Spleen (tissue), 11 donors: Measurements from ENCODE around the gene SCP2. TPM values are rescaled to one million over a fixed set of nuclear protein-coding genes. Genes with fewer than 3 reads are reported as not detected.

Experiments
- DNase-seq: peaks from one replicate; pipeline ENCODE4 v3.0.0-alpha.2; 2020
- H3K27ac ChIP-seq, 8 donors: fragments of 200-600 bp; sonication (generic) in 7 of 8; 1 replicate in 4 of 8; 2 replicates in 4 of 8; pipeline versions ENCODE4 v1.5.0 to v1.8.0; 2016 to 2021; ENCODE audit warnings: inconsistent platforms in 4 of 8, mild to moderate bottlenecking in 4 of 8, moderate library complexity in 1 of 8
- H3K27me3 ChIP-seq, 7 donors: fragments of 200-600 bp; sonication (generic) in 6 of 7; replicated peaks in 1 of 7; 1 replicate in 4 of 7; 2 replicates in 3 of 7; pipeline versions ENCODE4 v1.5.0 to v1.8.0; 2016 to 2021; ENCODE audit warnings: inconsistent platforms in 3 of 7, mild to moderate bottlenecking in 1 of 7
- H3K36me3 ChIP-seq, 6 donors: fragments of 200-600 bp; sonication (generic) in 5 of 6; 1 replicate in 4 of 6; 2 replicates in 2 of 6; pipeline versions ENCODE4 v1.5.0 to v1.8.0; 2016 to 2021; ENCODE audit warnings: inconsistent platforms in 2 of 6
- H3K4me1 ChIP-seq, 6 donors: fragments of 200-600 bp; sonication (generic) in 5 of 6; 1 replicate in 3 of 6; 2 replicates in 3 of 6; pipeline versions ENCODE4 v1.5.0 to v1.8.0; 2016 to 2021; ENCODE audit warnings: inconsistent platforms in 3 of 6
- H3K4me3 ChIP-seq, 8 donors: fragments of 200-600 bp; sonication (generic) in 7 of 8; 1 replicate in 4 of 8; 2 replicates in 4 of 8; pipeline versions ENCODE4 v1.5.0 to v1.8.0; 2016 to 2021; ENCODE audit warnings: inconsistent platforms in 4 of 8, mild to moderate bottlenecking in 4 of 8, moderate library complexity in 2 of 8
- H3K9me3 ChIP-seq, 8 donors: fragments of 200-600 bp; sonication (generic) in 7 of 8; 1 replicate in 4 of 8; 2 replicates in 4 of 8; pipeline versions ENCODE4 v1.5.0 to v1.8.0; 2016 to 2021; ENCODE audit warnings: inconsistent platforms in 4 of 8
- CTCF ChIP-seq, 11 experiments: fragments of 200-600 bp in 7 of 11; fragments of 450-650 bp in 4 of 11; sonication (generic) in 4 of 11; IDR thresholded peaks in 8 of 11; conservative IDR thresholded peaks in 3 of 11; 1 replicate in 7 of 11; 2 replicates in 4 of 11; pipeline versions ENCODE4 v1.4.0 to v1.8.0; 2016 to 2021; ENCODE audit warnings: antibody characterized with exemption in 11 of 11, inconsistent platforms in 4 of 11, mild to moderate bottlenecking in 1 of 11
- POLR2A ChIP-seq, 3 donors: fragments of 450-650 bp; IDR thresholded peaks; one replicate each; pipeline ENCODE4 v1.5.1; 2017; ENCODE audit warnings: antibody characterized with exemption in 3 of 3, mild to moderate bottlenecking in 1 of 3
- POLR2AphosphoS5 ChIP-seq, 3 donors: sonication (generic); formaldehyde crosslinking; IDR thresholded peaks; one replicate each; pipeline ENCODE4 v1.5.1; 2017; ENCODE audit warnings: antibody characterized with exemption in 3 of 3
- WGBS, 5 donors: extraction: QIAGEN DNeasy Blood & Tissue Kit in 3 of 5; methylation state at CpG; one replicate each; pipeline versions ENCODE4 v1.1.5 to v1.1.7; 2013 to 2018; 5-methylcytosine and 5-hydroxymethylcytosine counted together
- intact Hi-C: fragments of 100-400 bp; cut with DNase I; formaldehyde crosslinking; loops from one replicate; pipeline ENCODE4 v1.15.0; 2023; ENCODE audit warnings: low total_unique reads
- polyA plus RNA-seq, 3 donors: library from polyadenylated mRNA; stranded (reverse); fragments of 200-250 nt; gene quantifications; one replicate each; pipeline ENCODE4 v1.2.1, GENCODE V29; 2013
- total RNA-seq, 7 donors: library from RNA; depleted of rRNA in 3 of 7; stranded (reverse); fragments of >200 nt in 3 of 7; fragmentation: NEBNext Ultra II Directional in 4 of 7; extraction: Animal tissue kit (Norgen Biotek cat#: 25700) in 4 of 7; gene quantifications; one replicate each; pipeline versions ENCODE4 v1.1.0 to v1.2.1, GENCODE V29; 2016 to 2021
- donor health status: healthy with polysubstance abuse.
- donor health status: DM: no; HTN: no; CAD: no; lungs with moderate emphysema.
- donor health status: DM: no; HTN: no; CAD: no.
- donor health status: Bipolar disorder and iron deficiency.
- donor health status: healthy.
- donor health status: DM: no; HTN: no; CAD: no.
- donor health status: DM: yes; HTN: yes; CAD: no.

SCP2 gene
- total and polyA plus RNA-seq, 10 donors: 69.4 to 105 (median 83.6) TPM

DNA sequence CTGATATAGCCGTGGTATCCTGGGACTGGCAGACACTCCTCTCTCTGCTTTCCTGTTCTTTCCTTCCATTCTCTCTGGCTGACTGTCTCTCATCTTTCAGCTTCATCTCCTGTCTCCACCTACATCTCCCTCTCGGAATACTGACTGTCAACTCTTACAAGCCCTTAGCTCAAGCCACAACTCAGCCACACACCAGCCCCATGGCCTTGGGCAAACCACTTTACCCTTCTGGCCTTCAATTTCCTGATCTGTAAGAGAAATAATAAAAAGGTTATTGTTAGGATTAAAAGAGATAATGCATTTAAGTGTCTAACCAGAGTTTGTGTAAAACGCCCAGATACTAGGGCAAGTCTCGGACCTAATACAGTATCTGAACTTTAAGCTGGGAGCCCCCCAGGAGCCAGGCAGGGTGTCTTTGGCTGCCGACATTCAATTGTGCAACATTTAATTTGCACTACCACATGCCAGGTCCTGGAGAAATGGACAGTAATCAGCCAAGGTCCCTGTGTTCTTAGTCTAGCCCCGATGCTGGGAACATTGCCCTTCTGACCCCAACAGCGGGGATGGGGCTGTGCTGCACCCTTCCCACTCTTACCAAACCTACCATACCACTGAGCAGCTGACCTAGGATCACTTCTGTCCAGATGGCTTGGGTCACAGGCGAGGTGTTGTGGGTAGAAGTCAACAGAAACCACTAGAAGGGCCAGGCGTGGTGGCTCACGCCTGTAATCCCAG lies 10.7 kb upstream of the SCP2 start:
- intact Hi-C loops: loop anchor here (5.0 kb wide), 1 partner anchor 209 kb away; no protein-coding TSS in a partner anchor
- peaks cover 0 to 34% (median 13%) of the 10 kb centered on the region in 6 donors for H3K4me1 ChIP-seq
- peak in 1 of 3 donors; percentile 5 for TF ChIP-seq POLR2AphosphoS5 (IDR thresholded peaks at IDR 0.05)
- no peak for TF ChIP-seq POLR2A (IDR thresholded peaks at IDR 0.05)
- H3K27me3 ChIP-seq: peaks cover 0 to 14% (median 6%) of the 10 kb centered on the region in 7 donors
- H3K36me3 ChIP-seq: peaks cover 0 to 19% (median 0%) of the 10 kb centered on the region in 6 donors
- DNase-seq: no peak
- no peak overlapping the region for H3K4me3 ChIP-seq
- WGBS, 5 donors: 79 to 88% (median 81%) methylated on average over 10 of the region's 10 CpGs
- H3K9me3 ChIP-seq: no peaks in the 10 kb centered on the region
- peak overlapping the region in 5 of 8 donors; percentile 18 to 63 (median 36) for H3K27ac ChIP-seq

- TF ChIP-seq POLR2AphosphoS5 (IDR thresholded peaks at IDR 0.05): peak in 1 of 3 donors; percentile 51
- TF ChIP-seq CTCF (IDR thresholded peaks at IDR 0.05 in 8 of 11, conservative IDR thresholded peaks at IDR 0.05 in 3 of 11): no peak
- no peak for TF ChIP-seq POLR2A (IDR thresholded peaks at IDR 0.05)
- Histone ChIP-seq H3K36me3 (peaks cover 0 to 14% (median 0%) of the 10 kb centered on the region in 6 donors), H3K27me3 (peaks cover 0 to 22% (median 8%) of the 10 kb centered on the region in 7 donors), H3K9me3 (no peaks in the 10 kb centered on the region), H3K4me1 (peaks cover 0 to 41% (median 20%) of the 10 kb centered on the region in 6 donors), H3K4me3 (no peak overlapping the region), H3K27ac (peak overlapping the region in 4 of 8 donors; percentile 31 to 63 (median 45))
- WGBS, 5 donors: 74 to 85% (median 84%) methylated on average over 7 of the region's 7 CpGs
- intact Hi-C loops: loop anchor here (5.0 kb wide), 1 partner anchor 210 kb away; no protein-coding TSS in a partner anchor
- DNase-seq: no peak
Observed at GRCh38 chr1:52917156-52917555, 9.9 kb upstream of the SCP2 start.

GRCh38 chr1:52917581-52917980 lies 9.5 kb upstream of the SCP2 start:
- H3K27ac ChIP-seq: peak overlapping the region in 3 of 8 donors; percentile 31 to 63 (median 54)
- intact Hi-C loops: loop anchor here (5.0 kb wide), 1 partner anchor 210 kb away; no protein-coding TSS in a partner anchor
- WGBS, 5 donors: 84 to 95% (median 91%) methylated on average over 1 of the region's 1 CpG

GRCh38 chr1:52918201-52918600 lies 8.9 kb upstream of the SCP2 start:
- H3K4me1 ChIP-seq: peaks cover 0 to 46% (median 22%) of the 10 kb centered on the region in 6 donors
- 83 to 92% (median 89%) methylated on average over 6 of the region's 6 CpGs for WGBS, 5 donors
- peaks cover 0 to 7% (median 0%) of the 10 kb centered on the region in 6 donors for H3K36me3 ChIP-seq
- no peak for TF ChIP-seq CTCF (IDR thresholded peaks at IDR 0.05 in 8 of 11, conservative IDR thresholded peaks at IDR 0.05 in 3 of 11)
- TF ChIP-seq POLR2AphosphoS5 (IDR thresholded peaks at IDR 0.05): no peak
- TF ChIP-seq POLR2A (IDR thresholded peaks at IDR 0.05): no peak
- intact Hi-C loops: loop anchor here (5.0 kb wide), 1 partner anchor 211 kb away; no protein-coding TSS in a partner anchor
- H3K9me3 ChIP-seq: no peaks in the 10 kb centered on the region
- H3K27ac ChIP-seq: peak overlapping the region in 2 of 8 donors; percentile 54 to 63
- DNase-seq: no peak
- no peak overlapping the region for H3K4me3 ChIP-seq
- H3K27me3 ChIP-seq: peaks cover 0 to 32% (median 8%) of the 10 kb centered on the region in 7 donors

More at GRCh38 chr1:52917581-52917980, 9.5 kb upstream of the SCP2 start:
- Histone ChIP-seq H3K36me3 (peaks cover 0 to 14% (median 0%) of the 10 kb centered on the region in 6 donors), H3K4me3 (no peak overlapping the region), H3K27me3 (peaks cover 0 to 26% (median 8%) of the 10 kb centered on the region in 7 donors), H3K4me1 (peaks cover 0 to 46% (median 22%) of the 10 kb centered on the region in 6 donors), H3K9me3 (no peaks in the 10 kb centered on the region)
- no peak for TF ChIP-seq POLR2AphosphoS5 (IDR thresholded peaks at IDR 0.05)
- no peak for TF ChIP-seq CTCF (IDR thresholded peaks at IDR 0.05 in 8 of 11, conservative IDR thresholded peaks at IDR 0.05 in 3 of 11)
- no peak for TF ChIP-seq POLR2A (IDR thresholded peaks at IDR 0.05)
- no peak for DNase-seq
